Neural cell (in vitro differentiated cells): ENCODE measurements around the gene SNX21.

ENCODE experiments used
- EZH2 ChIP-seq: fragments of 200-600, 300-800 bp; shearing (Covaris generic), sonication (generic); IDR thresholded peaks from 2 replicates; pipeline ENCODE4 v1.6.1; 2014; ENCODE audit warnings: antibody characterized with exemption, low read length, borderline replicate concordance, mild to moderate bottlenecking; ENCODE audit not compliant: insufficient read depth, poor library complexity, severe bottlenecking
- TF ChIP-seq, protein P1 (sequence below): fragments of 450-650 bp; IDR thresholded peaks from 2 replicates; pipeline ENCODE4 v1.5.1; 2014; ENCODE audit warnings: antibody characterized with exemption, mild to moderate bottlenecking, moderate library complexity; ENCODE audit not compliant: poor library complexity, severe bottlenecking

- TF ChIP-seq, protein P1, sequence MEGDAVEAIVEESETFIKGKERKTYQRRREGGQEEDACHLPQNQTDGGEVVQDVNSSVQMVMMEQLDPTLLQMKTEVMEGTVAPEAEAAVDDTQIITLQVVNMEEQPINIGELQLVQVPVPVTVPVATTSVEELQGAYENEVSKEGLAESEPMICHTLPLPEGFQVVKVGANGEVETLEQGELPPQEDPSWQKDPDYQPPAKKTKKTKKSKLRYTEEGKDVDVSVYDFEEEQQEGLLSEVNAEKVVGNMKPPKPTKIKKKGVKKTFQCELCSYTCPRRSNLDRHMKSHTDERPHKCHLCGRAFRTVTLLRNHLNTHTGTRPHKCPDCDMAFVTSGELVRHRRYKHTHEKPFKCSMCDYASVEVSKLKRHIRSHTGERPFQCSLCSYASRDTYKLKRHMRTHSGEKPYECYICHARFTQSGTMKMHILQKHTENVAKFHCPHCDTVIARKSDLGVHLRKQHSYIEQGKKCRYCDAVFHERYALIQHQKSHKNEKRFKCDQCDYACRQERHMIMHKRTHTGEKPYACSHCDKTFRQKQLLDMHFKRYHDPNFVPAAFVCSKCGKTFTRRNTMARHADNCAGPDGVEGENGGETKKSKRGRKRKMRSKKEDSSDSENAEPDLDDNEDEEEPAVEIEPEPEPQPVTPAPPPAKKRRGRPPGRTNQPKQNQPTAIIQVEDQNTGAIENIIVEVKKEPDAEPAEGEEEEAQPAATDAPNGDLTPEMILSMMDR, result no peak
- TF ChIP-seq EZH2, result no peak
These were observed 14.8 kb downstream of the SNX21 start for GRCh38 chr20:45848421-45848820.
